HEK293 (cell line): ENCODE measurements around the gene PCDH8.
"Not testable (repeated sequence)": the region's sequence is repeated elsewhere in the genome, so short reads cannot be mapped to it uniquely, and the experiment has no call there.

Experiments used
- CTCF ChIP-seq: fragments of 450-650 bp; formaldehyde crosslinking; IDR thresholded peaks from 2 replicates; pipeline ENCODE4 v1.5.1; 2016; ENCODE audit warnings: missing biosample characterization, missing genetic modification characterization
- KLF16 ChIP-seq: fragments of 450-650 bp; formaldehyde crosslinking; IDR thresholded peaks from 2 replicates; pipeline ENCODE4 v1.5.1; 2017; ENCODE audit warnings: missing biosample characterization, missing genetic modification characterization
- ZBTB8A ChIP-seq: fragments of 450-650 bp; formaldehyde crosslinking; IDR thresholded peaks from 2 replicates; pipeline ENCODE4 v1.5.1; 2016; ENCODE audit warnings: missing biosample characterization, missing genetic modification characterization

- TF ChIP-seq CTCF; KLF16 (tag by site-specific recombination); ZBTB8A (tag by site-specific recombination): not testable (repeated sequence)
Observed at GRCh38 chr13:52817886-52818285, 30.6 kb downstream of the PCDH8 start.
